Measurements from ENCODE around the gene TAF5L.
"Not testable (repeated sequence)": the region's sequence is repeated elsewhere in the genome, so short reads cannot be mapped to it uniquely, and the experiment has no call there.

Gene TAF5L

DNA sequence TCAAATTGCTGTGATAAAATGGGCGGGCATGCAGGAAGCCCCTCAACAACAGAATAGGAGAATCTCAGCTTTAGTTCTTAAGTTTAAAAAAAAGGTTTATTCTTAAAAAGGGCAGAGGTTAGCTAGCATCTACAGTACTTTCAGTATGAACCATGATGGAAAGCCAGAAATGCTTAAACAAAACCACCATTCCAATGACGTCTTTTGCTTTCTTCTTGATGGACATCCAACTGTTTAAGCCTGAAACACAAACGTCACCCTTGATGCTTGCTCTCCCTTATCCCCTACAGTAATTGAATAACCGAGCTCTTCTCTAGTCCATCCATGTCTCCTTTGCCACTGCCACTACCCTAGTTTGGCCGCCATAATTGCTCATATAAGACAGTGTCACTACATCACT is 25.7 kb downstream of the TAF5L start:
- no peak for DNase-seq

DNA sequence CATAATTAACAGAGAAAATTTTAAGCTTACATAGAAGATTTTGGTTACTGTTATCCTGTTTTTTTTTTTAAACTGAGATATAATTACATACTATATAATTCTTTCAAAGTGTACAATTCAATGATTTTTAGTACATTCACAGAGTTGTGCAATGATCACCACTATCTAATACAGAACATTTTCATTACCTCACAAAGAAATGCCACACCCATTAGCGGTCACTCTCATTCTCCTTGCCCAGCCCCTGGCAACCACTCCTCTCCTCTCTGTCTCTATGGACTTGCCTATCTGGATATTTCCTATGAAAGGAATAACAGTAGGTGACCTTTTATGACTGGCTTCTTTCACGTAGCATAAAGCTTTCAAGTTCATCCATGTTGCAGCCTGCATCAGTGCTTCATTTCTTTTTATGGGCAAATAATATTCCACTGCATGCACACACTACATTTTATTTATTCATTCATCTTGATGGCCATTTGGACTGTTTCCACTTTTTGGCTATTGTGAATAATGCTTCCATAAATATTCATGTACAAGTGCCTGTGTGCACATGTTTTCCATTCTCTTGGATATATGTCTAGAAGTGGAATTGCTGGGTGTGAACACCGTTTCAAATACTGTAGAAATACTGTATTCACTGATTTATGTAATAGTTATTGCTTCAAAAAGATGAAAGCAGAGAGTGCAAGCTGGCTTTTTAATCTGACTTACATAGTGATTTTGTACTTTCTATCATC is 26.5 kb downstream of the TAF5L start:
- no peak for DNase-seq

DNA sequence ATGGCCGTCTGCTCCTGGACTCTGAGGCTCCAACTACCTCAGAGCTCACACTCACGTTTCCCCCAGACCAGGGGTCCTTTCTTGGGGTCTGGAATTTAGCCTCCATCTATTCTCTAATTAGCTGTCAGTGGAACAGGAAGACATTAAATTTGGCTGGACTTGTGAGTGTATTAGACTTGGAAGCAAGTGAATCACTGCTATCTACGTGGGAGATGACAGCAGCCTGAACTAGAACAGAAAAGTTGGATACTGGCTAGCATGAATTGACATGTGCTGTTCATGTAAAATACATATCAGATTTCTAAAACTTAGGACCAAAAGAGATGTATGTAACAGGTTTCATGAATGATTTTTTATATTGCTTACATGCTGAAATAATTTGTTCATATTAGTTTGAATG is 28.0 kb downstream of the TAF5L start:
- no peak for DNase-seq

DNA sequence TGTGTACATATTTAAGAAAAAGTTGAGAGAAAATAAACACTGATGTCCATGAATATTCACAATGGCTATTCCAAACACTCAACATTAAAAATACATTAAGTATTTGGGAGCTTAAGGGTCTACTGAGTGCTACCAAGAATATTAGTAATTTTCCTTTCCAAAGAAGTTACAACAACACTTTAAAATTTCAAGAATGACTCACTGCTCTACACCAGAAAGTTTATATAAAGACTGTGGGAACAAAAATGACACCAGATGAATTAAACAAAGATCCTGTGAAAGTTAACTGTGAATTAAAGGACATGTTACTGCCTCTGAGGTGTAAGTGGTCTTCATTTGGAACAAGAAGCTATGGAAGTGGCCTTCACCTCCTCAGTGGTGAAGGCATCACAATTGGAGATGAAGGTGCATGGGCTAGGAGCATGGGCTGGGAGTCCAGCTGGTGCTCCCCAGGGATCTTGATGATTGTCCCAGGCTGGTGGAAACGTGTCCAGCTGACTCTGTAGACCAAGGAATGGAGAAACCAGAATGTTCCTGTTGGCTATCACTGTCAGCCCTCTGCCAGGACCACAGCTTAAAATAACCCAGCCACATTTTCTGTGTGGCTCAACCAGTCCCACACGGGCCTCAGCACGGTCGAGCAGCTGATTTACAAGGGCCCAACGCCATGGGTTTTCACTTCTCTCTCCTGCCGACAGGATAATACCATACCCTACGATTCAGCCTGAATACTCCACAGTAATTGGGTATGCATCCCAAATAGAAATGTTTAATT is 28.8 kb downstream of the TAF5L start:
- peak in 1 of 2 donors; percentile 16 for DNase-seq

DNA sequence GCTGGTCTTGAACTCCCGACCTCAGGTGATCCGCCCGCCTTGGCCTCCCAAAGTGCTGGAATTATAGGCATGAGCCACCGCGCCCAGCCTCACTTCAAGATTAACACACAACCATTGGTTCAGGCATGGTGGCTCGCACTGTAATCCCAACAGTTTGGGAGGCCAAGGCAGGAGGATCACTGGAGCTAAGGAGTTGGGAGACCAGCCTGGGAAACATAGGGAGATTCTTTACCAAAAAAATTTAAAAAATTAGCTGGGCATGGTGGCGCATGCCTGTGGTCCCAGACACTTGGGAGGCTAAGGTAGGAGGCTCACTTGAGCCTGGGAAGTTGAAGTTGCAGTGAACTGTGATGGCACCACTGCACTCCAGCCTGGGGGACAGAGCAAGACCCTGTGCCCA is 30.0 kb downstream of the TAF5L start:
- DNase-seq = not testable (repeated sequence)

DNA sequence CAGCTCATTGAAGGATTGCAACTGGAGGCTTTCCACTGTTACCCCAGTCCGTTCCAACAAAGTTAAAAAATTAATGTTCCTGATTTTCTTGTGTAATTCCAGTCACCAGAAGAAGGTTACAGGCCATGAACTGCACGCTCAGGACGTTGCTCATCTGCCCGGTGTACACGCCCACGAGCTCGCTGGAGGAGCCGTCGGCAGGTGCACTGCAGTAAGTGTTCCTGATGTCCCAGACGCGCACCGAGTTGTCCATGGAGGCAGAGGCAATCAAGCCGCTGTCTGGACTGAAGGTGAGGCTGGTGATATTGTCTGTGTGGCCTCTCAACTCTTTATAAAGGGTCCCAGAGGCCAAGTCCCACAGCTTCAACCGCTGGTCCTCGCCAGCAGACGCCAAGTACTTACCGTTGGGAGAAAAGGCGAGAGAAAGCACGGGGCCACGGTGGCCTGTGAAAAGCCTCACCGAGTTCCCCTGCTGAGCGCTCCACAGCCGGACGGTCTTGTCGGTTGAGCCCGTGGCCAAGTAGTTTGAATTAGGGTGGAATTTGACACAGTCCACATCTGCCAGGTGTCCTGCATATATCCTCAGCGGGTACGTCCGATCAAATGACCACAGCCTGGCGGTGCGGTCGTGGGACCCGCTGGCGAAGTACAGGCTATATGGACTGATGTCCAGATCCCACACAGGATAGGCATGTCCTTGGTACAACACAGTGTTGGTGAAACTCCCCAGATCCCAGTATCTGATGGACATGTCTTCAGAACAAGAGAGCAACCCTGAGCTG is 31.5 kb downstream of the TAF5L start:
- DNase-seq = no peak

DNA sequence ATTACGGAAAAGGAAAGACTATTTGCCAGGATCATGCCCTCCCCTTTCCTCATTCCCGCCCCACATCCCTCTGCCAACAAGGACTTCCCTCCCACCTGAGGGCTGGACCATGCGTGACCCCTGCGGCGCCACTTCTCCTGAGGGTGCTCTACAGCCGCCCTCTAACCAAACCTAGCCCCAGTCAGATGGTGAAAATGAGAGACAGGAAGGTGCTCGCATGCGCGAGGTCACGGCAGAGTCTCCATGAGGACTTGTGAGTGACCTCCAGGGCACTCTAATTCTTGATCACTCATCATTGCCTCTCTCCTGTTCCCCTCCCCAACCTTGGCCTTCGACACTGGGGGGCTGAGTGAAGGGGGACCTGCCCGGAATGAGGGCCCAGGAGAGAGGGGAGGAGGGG is 32.1 kb downstream of the TAF5L start:
- DNase-seq = no peak

DNA sequence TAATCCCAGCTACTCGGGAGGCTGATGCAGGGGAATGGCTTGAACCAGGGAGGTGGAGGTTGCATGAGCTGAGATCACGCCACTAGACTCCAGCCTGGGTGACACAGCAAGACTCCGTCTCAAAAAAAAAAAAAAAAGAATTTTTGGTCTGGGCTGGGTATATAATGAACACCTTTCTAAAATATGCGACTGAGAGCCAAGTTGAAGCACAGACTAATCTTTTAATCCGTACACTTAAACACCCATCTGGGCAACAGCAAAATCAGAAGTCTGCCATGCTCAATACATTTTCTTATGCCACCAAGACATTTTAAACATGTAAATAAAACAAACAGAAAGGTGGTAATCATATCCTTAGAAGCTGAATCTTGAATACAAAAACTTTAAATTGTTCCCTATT is 35.8 kb downstream of the TAF5L start:
- no peak for DNase-seq

DNA sequence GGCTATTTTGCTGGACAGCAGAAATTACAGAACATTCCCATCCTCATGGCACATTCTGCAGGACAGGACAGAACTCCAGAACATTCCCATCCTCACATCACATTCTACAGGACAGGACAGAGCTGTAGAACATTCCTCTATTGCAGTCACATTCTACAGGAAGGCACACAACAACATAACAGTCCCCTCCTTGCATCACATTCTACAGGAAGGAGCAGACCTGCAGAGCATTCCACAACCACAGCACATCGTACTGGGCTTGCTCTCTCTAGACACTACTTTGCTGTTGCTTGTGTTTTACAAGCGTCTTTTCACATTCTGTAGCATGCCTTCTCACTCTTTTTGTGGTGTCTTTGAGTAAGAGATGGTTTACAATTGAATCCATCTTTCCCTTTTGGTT is 40.6 kb downstream of the TAF5L start:
- DNase-seq = no peak

DNA sequence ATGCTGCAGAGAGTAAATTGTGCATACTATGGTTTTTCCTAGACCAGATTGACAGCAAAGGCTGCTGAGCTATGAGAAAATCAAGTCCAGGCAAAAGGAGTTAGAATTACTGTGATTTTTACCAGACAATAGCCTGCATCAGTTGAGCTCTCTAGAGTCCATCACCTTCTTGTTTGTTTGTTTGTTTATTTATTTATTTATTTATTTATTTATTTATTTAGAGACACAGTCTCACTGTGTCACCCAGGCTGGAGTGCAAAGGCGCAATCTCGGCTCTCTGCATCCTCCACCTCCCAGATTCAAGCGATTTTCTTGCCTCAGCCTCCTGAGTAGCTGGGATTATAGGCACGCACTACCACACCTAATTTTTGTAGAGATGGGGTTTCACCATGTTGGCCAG is 43.2 kb downstream of the TAF5L start:
- no peak for DNase-seq

DNA sequence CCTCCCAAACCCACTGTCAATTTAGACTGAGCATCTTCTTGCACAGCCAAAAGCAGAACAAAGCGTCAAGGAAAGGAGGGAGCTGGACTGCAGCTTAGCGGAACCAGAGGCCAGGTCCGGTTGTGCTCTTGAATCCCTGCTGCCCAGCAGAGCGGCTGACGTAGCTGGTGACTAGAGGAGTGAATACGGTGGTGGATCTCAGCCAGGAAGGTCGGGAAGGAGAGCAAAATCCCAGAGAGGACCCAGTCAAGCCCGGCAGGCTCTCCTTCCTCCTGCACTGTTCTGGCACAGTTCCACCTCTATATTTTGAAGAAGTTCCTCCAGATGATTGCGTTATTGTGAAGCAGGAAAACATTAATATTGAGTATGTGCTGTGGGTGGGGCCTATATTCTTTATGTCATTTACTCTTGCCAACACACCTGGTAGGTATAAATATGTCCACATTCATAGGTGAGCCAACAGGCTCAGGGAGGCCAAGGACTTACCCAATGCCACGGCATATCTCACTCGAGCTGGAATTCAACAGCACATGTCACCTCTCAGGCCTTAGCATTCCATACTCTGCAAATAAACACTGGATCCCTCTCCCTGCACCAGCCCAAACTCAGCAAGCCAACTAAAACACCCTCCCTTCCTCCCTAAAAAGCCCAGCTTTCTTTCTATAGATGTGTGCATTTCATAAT is 43.8 kb downstream of the TAF5L start:
- peak; percentile 33 to 47 for DNase-seq

DNA sequence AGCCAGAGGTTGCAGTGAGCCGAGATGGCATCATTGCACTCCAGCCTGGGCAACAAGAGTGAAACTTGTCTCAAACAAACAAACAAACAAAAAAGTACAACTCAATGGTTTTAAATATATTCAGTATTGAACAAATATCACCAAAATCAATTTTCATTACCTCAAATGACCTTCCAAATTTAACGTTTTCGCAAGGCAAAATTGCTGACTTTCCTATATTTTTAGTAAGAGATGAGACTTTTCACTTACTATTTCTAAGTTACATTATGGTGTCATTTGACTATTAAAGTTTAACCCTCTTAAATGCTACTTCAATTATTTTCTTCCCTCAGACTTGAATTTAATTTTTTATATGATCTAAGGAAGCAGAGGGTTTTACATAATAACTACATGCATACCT is 44.4 kb downstream of the TAF5L start:
- no peak for DNase-seq

DNA sequence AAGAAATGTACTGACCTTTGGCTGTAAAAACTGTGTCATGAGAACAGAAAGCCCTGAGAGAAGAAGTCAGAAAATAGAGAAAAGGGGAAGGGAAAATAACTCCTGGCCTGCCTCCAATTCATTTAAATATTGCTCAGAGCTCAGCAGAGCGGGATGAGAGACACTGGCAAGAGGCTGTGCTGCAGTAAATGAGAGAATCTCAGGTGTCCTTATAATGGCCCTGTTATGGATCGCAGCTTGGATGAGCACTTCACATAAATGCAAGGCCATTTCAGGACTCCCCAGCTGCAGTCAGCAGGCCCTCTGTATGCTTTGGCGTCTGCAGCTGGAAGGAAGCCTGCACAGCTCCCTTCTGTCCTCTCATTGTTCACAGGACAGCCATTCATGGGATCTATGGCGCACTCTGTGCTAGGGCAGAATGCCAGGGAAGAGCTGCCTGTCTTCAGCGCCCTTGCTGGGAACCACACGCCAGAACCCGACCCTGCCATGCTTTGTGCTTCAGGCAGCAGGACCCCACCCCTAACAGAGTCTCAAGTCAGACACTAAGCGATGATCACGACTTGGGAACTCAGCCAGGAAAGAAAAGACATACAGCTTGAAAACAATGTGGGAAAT is 46.8 kb downstream of the TAF5L start:
- peak; percentile 76 to 78 for DNase-seq

DNA sequence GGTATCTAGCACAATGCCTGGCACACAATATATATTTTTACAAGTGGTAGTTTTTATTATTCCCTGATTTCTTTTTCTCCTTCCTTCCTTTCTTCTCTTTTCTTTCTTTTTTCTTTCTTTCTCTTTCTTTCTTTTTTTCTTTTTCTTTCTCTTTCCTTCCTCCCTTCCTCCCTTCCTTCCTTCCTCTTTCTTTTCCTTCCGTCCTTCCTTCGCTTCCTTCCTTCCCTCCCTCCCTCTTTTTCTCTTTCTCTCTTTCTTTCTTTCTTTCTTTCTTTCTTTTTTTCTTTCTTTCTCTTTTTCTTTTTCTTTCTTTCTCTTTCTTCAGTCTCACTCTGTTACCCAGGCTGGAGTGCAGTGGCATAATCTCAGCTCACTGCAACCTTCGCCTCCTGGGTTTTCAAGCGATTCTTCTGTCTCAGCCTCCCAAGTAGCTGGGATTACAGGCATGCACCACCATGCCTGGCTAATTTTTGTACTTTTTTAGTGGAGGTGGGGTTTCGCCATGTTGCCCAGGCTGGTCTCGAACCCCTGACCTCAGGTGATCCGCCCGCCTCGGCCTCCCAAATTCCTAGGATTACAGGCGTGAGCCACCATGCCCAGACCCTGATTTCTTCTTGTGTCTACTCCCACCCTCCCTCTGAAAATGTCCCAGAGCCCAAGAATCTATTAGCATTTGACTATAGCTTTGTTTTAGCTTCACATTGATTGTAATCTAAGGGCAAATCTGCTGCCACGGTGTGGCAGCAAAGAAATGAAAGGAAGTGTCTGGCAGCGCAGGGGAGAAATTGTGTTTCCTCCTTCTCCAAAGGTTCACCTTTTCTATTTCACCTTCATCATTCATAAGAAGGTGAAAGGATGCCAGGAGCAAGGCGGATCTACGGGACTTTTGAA is 47.5 kb downstream of the TAF5L start:
- DNase-seq = no peak

DNA sequence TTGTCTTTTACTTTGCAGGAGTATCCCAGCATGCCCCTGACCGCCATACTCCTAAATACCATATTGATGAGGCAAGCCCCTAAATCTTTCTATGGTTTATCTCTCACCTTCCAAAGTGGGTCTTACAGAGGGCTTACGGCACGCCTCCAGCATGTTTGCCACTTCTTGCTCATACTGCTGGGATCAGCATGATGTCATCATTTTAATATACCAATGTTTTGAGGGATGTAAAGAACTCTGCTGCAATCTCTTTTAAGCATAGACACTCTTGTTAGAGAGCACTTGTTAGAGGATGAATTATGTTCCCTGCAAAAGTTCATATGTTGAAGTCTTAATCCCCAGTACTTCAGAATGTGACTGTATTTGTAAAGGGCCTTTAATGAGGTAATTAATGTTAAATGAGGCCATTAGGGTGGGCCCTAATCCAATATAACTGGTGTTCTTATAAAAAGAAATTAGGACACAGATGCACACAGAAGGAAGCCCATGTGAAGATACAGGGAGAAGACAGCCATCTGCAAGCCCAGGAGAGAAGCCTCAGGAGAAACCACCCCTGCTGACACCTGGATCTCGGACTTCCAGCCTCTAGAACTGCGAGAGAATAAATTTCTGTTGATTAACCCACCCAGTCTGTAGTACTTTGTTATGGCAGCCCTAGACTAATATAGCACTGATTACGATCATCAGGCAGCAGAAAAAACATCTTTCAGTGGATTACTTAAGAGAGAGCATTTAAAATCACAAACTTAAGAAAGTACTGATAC is 51.1 kb downstream of the TAF5L start:
- no peak for DNase-seq

DNA sequence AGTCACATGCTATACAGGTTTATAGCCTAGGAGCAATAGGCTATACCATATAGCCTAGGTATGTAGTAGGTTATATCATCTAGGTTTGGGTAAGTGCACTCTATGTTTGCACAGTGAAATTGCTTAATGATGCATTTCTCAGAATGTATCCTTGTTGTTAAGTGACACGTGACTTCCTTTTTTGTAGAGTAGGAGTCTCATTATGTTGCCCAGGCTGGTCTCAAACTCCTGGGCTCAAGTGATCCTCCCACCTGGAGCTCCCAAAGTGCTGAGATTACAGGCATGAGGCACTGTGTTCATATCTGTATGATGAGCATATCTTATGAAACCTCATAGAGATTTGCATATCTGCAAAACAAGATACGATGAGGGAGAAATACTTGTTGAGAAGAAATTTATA is 53.6 kb downstream of the TAF5L start:
- peak; percentile 42 to 80 for DNase-seq

DNA sequence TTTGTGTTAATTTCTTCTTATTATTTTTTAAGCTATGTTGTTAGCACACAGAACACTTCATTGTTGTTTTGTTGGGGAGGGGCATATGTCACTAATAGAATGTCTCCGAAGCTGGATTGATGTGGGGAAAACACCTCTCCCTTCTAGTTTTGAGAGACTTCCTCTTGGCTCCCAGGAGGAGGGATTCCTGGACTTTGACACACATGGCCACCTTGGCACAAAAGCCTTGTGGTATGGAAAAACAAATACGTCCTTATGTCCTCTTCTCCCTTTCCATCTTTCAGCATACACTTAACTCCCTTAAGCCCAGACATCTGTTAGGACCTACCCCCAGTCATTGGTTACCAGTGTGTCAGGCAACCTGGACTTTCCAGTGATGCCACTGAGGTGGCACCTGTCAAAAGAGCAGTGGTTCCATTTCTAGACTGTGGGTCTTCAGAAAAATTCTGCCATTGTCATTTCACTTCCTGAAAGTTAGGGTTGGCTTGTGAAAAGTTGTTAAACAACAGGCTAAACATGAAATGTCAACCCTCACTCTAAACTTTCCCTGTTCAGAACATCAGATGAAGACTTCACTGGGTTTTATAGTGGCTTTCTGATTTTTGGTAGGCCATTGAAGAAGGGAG is 54.9 kb downstream of the TAF5L start:
- no peak for DNase-seq

DNA sequence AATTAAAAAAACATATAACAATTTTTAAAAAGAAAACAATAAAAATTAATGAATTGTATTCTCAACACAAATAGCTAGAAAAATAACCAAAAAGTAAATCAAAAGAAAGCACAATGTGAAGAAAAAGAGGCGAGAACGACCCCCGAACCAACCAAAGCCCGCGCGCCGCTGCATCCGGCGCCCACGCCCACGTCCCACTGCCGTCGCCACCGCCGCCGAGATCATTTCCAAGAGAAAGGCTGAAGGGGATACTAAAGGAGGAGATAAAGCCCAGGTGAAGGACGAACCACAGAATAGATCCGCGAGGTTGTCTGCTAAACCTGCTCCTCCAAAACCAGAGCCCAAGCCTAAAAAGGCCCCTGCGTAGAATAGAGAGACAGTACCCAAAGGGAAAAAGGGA is 55.6 kb downstream of the TAF5L start:
- no peak for DNase-seq

DNA sequence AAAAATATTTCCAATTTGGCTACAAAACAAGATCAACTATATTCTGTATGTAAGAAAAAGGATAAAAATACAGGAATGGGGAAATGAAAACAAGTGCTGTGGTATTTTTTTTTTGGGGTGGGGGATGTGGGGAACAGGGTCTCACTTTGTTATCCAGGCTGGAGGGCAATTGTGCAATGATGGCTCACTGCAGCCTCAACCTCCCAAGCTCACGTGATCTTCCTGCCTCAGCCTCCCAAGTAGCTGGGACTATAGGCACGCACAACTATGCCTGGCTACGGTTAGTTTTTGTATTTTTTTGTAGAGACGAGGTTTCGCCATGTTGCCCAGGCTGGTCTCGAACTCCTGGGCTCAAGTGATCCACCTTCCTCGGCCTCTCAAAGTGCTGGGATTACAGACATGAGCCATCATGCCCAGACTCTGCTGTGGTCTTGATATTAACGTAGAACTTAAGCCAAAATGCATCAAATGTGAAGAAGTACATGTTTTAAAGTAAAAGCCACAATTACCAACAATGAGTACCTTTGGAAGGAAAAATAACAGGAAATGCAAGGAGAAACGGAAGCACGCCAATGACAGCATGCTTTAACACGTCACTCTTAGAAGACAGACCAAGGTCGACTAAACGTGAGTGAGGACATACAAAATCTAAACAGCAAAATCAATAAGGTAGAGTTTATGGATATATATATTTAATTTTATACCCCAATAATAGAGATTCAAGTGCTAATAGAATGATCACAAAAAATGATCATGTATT is 58.6 kb downstream of the TAF5L start:
- no peak for DNase-seq

DNA sequence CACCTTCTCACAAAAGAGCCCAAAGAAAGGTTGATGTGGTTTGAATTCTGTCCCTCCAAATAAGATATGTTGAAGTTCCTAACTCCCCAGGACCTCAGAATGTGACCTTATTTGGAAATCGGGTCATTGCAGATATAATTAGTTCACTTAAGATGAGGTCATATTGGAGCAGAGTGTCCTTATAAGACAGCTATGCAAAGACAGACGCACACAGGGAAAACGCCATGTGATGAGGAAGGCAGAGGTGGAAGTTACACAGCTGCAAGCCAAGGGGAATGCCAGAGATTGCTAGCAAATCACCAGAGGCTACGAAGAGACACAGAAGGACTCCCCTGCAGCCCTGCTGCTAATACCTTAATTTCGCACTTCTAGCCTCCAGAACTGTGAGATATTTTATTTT is 62.2 kb downstream of the TAF5L start:
- peak; percentile 92 to 98 for DNase-seq

Data from inflammatory macrophage treated with lipopolysaccharide for 1 hour (primary cell).